Measurements from ENCODE around the gene MISP3. TPM values are rescaled to one million over a fixed set of nuclear protein-coding genes. Genes with fewer than 3 reads are reported as not detected.

The MISP3 gene
- total RNA-seq, 1 donor from 2014 or later, result 0.13 TPM

GRCh38 chr19:14102102-14102696 is 29.6 kb downstream of the MISP3 start:
- DNase-seq (ENCODE audit: low read depth in 2 of 2), result no peak

DNA sequence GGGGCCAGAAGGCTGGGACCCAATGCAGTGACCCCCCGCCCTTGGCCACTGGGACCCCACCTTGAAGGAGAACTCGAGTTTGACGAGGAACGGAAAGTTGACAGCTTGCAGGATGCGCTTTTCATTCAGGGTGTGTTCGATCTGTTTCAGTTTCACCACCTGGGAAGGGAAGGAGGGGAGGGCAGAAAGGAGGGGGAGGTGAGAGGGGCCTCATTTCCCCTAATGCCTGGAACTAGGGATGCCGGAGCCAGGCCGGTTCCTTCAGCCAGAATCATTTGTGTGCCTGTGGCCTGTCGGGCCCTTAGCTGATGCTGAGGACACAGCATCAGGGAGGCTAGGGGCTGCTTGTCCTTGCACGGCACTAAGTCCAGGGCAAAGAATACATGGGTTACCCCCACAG is 30.2 kb downstream of the MISP3 start:
- no peak for DNase-seq (ENCODE audit: low read depth in 2 of 2)

GRCh38 chr19:14103310-14103709 is 30.7 kb downstream of the MISP3 start:
- no peak for DNase-seq (ENCODE audit: low read depth in 2 of 2)

- DNase-seq (ENCODE audit: low read depth in 2 of 2), result no peak
Measured at GRCh38 chr19:14105680-14106079, 33.1 kb downstream of the MISP3 start.

DNA sequence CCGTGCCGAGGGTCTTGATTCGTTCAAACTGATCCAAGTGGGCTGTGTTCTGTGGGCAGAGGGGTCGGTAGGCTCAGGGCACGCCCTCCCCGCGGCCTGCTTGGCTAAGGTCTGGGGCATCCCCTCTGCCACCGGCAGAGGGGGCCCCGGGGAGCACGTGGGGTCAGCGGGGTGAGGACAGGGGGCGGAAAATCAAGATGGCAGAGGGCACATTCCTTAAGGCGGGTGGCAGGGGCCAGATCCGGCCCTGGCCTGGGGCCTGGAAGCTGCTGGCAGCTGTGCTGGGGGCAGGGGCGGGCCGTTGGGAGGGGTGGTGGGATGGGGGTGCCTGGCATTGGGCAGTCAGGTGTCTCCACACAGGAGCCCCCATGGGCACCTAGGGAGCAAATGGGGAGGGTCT is 34.3 kb downstream of the MISP3 start:
- no peak for DNase-seq (ENCODE audit: low read depth in 2 of 2)

DNA sequence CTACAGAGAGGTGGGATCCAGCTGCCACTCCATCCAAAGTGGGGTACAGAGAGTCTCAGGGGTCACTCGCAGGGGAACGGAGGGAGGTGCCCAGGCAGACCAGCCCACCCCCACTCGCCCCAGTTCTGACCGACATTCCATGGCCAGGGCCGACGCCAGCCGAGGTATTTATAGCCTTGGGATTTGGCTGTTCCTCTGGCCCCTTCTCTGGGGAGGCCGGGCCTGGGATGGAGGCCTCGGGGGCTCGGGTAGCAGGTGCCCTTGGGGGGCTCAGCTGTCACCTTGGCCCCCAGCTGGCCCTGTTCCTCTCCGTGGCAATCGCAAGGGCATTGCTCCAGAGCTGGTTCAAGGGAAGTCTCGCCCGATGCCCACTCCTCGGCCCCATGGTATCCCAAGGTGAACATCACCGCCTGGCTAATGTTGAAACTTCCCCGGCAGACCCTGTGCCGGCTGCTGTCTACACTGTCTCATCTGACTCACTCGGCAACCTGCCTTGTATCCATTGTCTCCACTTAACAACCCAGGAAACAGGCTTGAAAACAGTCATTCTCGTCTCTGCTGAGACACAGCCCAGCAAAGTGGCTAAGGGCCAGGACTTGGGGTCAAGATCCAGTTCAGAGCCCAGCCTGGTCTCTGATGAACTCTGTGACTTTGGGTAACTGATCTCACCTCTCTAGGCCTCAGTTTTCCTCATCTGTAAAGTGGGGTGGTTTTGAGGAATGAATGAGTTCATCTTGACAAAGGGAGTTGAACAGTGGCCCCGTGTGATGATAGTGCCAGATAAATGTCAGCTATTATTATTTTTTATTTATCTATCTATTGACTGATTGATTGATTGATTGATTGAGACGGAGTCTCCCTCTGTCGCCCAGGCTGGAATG is 35.2 kb downstream of the MISP3 start:
- peak in 1 of 2 donors; percentile 83 for DNase-seq (ENCODE audit: low read depth in 2 of 2)

DNA sequence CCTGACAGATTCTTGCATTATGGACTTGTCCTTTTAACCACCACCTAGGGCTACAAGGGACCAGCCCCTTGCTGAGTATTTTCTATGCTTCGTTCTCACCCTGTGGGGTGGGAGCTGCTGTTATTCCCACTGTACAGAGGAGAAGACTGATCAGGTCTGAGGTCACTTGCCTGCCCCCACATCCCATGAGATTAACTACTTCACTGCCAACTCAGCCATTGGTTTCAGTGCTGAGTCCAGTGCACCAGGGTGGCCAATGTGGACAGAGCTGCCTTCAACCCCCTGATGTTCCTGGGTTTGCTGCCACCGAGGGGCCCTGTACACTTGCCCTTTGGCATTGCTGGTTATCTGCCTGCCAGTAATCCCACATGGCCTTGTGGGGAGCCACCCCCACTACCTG is 38.1 kb downstream of the MISP3 start:
- no peak for DNase-seq (ENCODE audit: low read depth in 2 of 2)

DNA sequence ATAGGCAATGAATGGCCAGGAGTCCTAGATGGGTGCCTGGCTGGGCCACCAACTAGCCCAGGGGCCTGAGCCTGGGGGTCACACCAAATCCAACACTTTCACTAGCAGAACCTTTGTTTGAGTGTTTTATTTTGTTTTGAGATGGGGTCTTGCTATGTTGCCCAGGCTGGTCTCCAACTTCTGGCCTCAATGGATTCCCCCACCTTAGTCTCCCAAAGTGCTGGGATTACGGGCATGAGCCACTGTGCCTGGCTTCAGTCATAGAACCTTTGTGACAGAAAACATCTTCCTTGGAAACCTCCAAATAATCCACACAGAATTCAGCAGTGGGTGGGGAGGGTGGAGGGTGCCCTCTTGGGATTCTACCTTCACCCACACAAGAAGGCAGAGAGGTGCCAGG is 38.9 kb downstream of the MISP3 start:
- DNase-seq (ENCODE audit: low read depth in 2 of 2), result no peak

DNA sequence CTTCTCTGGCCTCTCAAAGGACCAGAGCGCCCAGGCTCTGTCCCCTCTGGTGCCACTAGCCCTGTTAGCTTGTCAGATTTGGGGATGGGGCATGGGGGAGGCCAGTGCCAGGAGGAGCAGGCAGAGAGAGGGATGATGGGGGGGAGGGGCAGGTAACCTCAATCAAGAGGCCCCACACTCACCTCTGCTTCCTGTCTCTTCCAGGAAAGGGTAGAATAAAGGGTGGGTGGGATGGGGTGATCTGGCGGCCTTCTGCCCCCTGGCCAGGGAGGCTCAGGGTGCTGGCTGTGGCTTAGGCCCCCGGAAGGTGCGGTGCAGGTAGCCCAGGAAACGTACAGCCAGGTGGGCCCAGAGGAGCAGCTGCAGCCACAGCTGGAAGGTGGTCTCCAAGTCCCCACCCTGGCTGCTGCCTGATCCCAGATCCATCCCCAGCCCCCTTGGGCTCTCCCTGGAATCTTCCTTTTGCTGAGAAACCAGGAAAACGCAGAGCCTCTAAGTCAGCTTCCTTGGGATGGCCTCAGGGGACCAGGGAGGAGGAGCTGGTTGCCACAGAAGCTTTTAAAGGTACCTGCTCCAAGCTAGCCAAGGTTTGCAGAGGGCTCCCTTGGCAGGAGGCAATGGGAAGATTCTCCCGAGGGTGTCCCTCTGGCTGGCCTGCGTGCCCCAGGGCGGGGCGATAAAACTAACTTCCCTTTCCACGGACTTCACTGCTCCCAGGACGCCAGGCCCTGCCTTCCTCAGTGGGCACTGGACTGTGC is 39.6 kb downstream of the MISP3 start:
- no peak for DNase-seq (ENCODE audit: low read depth in 2 of 2)

GRCh38 chr19:14112809-14113385 is 40.3 kb downstream of the MISP3 start:
- DNase-seq (ENCODE audit: low read depth in 2 of 2), result no peak

GRCh38 chr19:14113762-14114414 is 41.3 kb downstream of the MISP3 start:
- DNase-seq (ENCODE audit: low read depth in 2 of 2), result no peak

DNA sequence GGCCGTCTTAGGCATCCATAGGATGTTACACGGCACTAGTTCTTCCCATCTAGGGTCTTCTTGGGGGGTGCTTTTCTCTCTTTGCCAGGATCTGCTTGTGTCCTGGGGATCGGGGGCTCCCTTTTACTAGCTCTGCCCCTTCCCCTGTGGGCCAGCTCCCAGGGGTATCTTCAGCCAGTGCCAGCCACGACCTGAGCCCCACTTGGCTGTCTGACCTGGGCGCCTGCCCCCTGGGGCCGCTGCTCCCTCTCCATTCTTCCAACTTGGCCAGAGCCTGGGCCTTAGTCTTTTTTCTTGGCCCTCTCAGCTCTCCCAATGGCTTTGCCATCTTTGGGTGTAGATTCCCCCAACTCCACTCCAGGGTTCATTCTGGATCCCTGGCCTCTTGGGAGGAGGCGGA is 41.9 kb downstream of the MISP3 start:
- no peak for DNase-seq (ENCODE audit: low read depth in 2 of 2)

DNA sequence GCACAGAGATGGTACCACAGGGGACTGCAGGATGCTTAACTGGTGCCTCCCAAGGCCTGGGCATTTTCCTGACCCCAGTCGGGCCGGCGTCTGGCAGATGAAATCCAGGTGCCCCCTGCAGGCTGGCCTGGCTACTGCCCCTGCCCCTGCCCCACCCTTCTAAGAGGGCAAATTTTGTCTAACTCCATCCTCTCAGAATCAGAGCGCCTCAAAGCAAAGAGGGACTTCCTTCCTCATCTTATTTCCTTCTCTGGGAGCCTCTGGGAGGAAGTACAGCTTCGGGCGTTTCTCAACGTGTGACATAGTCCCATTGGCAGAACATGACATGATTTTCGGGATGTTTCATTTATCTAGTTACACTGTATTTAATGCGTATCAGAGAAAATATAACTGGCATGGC is 42.3 kb downstream of the MISP3 start:
- DNase-seq (ENCODE audit: low read depth in 2 of 2), result peak in 1 of 2 donors; percentile 56

GRCh38 chr19:14115756-14116155 is 43.2 kb downstream of the MISP3 start:
- DNase-seq (ENCODE audit: low read depth in 2 of 2), result no peak

DNA sequence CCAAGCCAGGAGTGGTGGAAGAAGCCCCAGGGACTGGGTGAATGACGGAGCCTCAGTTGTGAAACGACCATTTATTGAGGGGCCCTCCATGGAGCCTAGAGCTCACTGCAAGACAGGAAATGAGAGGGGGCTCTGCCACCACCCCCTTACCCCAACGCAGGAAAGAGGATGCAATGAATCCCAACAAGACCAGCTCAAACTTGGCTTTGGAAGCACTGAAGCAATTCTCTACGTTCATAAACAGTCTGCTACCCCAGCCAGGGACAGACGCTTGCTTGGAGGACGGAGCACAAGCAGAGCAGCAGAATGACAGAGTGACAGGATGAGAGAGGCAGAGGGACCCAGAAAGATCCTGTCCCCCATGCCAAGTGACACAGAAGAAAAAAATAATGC is 43.9 kb downstream of the MISP3 start:
- no peak for DNase-seq (ENCODE audit: low read depth in 2 of 2)

GRCh38 chr19:14116918-14117578 is 44.5 kb downstream of the MISP3 start:
- DNase-seq (ENCODE audit: low read depth in 2 of 2), result no peak

- peak; percentile 96 to 99 for DNase-seq (ENCODE audit: low read depth in 2 of 2)
Measured at GRCh38 chr19:14117668-14118164, 45.1 kb downstream of the MISP3 start, which contains the start of gene PRKACA. TSS of gene PRKACA (minus strand) at chr19:14117762. CDS start at chr19:14117547, 215 bp downstream.

GRCh38 chr19:14118165-14119051 is 45.8 kb downstream of the MISP3 start:
- DNase-seq (ENCODE audit: low read depth in 2 of 2), result peak; percentile 67 to 80

DNA sequence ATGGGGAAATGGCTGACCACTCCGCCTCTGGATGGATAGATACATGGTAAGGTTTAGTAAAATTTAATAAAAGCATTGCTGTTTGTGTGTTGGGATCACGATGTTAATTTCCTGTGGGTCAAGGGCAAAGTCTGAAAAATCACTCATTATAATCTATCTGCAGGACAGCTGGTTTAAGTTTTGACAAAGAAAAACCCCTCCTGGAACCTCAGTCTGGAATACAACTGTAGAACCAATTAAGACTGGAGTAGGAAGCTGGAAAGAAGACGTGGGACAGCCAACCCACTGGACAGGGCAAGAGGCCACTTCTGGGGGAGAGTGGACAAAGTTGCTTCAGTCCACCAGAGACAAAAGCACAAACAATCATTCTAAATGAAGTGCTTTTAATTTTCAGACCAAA is 46.6 kb downstream of the MISP3 start:
- no peak for DNase-seq (ENCODE audit: low read depth in 2 of 2)
